ENCODE measurements around the gene OAS2.

Gene OAS2
- long read RNA-seq, donor 1, full-length matches to known transcripts, result 1 of 1 reads
- long read RNA-seq, donor 1, partial matches to known transcripts, result 0 of 1 reads
- long read RNA-seq, donor 1, other reads (novel, unspliced or antisense), result 0 of 1 reads
- long read RNA-seq, donor 2, full-length matches to known transcripts, result 2 of 2 reads
- long read RNA-seq, donor 2, partial matches to known transcripts, result 0 of 2 reads
- long read RNA-seq, donor 2, other reads (novel, unspliced or antisense), result 0 of 2 reads
- long read RNA-seq, donor 3, result 0 reads
- long read RNA-seq, donor 4, full-length matches to known transcripts, result 1 of 1 reads
- long read RNA-seq, donor 4, partial matches to known transcripts, result 0 of 1 reads
- long read RNA-seq, donor 4, other reads (novel, unspliced or antisense), result 0 of 1 reads
- long read RNA-seq, donor 5, partial matches to known transcripts, result 0 of 1 reads
- long read RNA-seq, donor 5, other reads (novel, unspliced or antisense), result 0 of 1 reads
- long read RNA-seq, donor 6, full-length matches to known transcripts, result 1 of 1 reads
- long read RNA-seq, donor 6, partial matches to known transcripts, result 0 of 1 reads
- long read RNA-seq, donor 6, other reads (novel, unspliced or antisense), result 0 of 1 reads
- long read RNA-seq, donor 7, full-length matches to known transcripts, result 1 of 1 reads
- long read RNA-seq, donor 7, partial matches to known transcripts, result 0 of 1 reads
- long read RNA-seq, donor 7, other reads (novel, unspliced or antisense), result 0 of 1 reads
- long read RNA-seq, donor 8, full-length matches to known transcripts, result 3 of 3 reads
- long read RNA-seq, donor 8, partial matches to known transcripts, result 0 of 3 reads
- long read RNA-seq, donor 8, other reads (novel, unspliced or antisense), result 0 of 3 reads

DNA sequence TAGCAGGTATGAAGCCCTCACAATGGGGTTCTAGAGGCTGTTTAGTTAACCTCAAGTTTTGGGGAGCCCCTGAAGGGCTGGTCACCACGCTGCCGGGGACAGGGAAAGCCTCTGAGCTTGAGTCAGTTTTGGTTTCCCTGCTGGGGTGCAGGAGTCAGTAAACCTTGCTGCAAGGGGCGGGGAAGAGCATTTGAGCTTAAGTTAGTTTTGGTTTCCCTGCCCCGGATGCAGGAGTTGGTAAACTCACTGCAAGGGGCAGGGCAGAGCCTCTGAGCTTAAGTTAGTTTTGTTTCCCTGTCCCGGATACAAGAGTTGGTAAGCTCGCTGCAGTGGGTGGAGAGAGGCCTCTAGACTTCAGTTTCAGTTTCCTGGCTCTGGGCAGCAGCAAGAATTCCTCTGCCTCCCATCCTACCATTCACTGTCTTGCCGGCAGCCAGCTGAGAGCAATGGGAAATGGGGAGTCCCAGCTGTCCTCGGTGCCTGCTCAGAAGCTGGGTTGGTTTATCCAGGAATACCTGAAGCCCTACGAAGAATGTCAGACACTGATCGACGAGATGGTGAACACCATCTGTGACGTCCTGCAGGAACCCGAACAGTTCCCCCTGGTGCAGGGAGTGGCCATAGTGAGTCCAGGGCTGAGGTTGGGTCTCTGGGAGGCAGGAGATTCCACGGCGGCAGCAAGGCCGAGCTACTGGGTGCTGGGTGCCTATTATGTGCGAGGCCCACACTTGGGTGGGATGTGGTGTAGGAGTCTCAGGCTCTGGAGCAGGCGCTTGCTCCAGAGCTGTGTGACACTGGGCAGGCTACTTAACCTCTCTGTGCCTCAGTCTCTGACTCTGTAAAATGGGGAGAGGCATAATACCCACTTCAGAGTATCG, at the start of gene OAS2:
TSS of gene OAS2 (plus strand) at position 357 of the 878 bp plus-strand sequence. CDS start at position 447, 90 bp downstream.
- no peak for DNase-seq

- no peak for DNase-seq
These were observed 49.3 kb upstream of the OAS2 start for GRCh38 chr12:112928978-112929377.

DNA sequence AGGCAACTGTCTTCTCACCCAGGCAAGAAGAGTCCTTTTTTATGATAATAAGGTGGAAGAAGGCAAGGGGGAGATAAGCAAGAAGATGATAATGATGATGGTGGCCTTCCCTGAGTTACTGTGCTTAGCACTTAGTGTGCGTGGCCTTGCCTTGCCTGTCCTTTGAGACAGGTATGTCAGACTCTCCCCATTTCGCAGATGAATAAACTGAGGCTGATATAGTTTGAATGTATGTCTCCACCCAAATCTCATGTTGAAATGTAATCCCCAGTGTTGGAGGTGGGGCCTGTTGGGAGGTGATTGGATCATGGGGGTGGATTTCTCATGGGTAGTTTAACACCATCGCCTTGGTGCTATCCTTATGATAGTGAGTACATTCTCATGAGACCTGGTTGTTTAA, 48.6 kb upstream of the OAS2 start:
- no peak for DNase-seq

DNA sequence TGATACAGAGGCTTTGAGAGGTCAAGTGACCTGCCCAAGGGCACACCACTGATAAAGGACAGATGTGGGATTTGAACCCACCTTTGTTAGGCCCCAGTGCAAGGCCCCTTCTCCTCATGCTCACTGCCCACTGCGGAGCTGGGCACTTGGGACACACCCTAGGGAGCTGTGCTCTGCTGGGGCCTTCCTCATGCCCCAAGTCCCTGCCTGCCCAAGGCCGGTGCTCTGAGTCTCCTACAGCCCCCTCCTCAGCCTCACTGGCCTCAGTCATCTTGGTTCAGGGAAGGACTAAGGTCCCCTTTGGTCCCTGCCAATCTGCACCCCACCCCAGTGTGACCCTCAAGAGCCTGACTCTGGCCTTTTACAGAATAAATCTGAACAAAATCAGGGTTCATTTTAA, 48.0 kb upstream of the OAS2 start:
- no peak for DNase-seq

- no peak for DNase-seq
These were observed 45.7 kb upstream of the OAS2 start for GRCh38 chr12:112932485-112933128.

DNA sequence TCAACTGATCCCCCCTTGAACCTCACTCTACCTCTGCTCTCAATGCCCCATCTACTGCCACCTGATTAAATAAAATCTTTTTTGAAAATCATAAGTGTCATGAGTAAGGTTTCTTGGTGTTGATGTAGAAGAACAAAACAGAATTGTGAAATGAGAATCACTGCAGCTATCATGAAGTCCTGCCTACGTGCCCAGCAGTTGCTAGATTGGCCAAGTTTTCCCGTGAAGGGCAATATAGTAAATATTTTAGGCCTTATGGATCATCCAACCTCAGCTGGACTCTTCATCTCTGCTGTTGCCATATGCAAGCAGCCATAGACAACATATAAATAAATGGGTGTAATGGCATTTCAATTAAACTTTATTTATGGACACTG, 45.2 kb upstream of the OAS2 start:
- DNase-seq, result no peak

DNA sequence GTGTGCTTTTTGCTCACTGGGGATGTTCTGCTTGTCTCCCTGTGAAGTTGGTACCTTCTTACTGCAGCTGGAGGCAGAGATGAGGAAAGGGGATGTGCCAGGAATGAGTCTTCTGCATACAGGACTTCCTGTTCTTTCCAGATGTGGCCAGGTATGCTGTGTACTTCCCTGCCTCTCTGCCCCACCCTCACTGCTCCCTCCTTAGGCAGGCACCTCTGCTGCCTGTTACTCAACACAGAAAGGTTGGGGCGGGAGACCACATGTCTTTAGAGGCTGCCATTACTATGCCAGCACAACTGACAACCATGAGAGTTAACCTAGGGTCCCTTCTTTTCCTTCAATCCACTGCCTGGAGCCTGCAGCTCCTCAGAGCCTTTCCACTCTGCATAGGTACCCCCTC, 42.1 kb upstream of the OAS2 start:
- DNase-seq, result no peak

DNA sequence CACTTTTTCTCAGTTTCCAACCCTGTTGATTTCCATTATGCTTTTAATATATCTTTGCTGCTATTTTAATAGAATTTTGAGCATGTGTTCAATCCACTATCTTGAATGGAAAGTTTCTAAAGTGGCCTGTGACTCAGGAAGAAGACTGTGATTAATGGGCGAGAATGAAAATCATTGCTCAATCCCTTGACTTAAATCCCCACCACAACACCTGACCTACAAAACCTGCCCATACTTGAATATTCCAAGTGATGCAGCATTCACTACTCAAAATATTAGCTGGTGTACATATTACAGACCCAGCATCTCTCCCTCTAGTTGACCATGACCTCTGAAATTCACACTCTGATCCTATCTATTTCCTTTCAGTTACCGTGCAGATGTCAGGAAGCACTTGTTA, 41.4 kb upstream of the OAS2 start:
- no peak for DNase-seq

DNA sequence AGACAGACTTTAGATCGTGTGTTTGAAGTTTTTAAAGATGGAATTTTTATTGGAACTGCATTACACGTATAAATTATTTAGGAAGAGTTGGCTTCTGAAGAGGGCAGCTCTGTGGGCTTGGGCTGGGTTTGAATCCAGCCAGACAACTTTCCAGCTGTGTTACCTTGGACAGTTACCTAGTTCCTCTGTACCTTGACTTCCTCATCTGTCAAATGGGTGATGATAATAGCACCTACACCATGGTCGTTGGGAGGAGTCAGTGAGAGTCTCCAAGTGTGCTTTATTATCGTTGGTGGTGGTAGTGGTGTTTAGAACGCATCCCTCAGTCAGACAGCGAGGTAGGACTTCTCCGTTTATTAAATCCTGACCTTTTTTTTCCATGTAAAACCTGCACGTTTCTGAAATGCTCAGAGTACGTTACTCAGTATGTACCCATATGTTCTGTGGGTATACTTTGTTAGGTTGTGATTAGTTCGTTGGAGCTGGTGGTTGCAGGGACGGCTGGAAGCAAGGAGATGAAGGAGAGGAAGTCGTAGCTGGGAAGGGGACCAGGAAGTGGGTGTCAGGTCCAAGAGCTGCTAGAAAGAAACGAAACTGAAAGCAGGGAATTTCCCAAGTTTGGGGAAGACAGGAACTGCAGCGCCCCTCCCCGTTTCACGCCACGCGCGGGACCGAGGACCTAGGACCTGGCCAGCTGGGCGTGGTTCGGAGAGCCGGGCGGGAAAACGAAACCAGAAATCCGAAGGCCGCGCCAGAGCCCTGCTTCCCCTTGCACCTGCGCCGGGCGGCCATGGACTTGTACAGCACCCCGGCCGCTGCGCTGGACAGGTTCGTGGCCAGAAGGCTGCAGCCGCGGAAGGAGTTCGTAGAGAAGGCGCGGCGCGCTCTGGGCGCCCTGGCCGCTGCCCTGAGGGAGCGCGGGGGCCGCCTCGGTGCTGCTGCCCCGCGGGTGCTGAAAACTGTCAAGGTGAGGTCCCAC, 40.3 kb upstream of the OAS2 start, which contains the start of gene OAS3:
TSS of gene OAS3 (plus strand) at position 734 of the 979 bp plus-strand sequence. CDS start at position 791, 57 bp downstream.
- peak; percentile 81 for DNase-seq

GRCh38 chr12:112938751-112939150, 39.6 kb upstream of the OAS2 start:
- DNase-seq, result no peak

GRCh38 chr12:112939761-112940381, 38.4 kb upstream of the OAS2 start:
- no peak for DNase-seq

GRCh38 chr12:112941528-112942335, 36.6 kb upstream of the OAS2 start:
- no peak for DNase-seq

DNA sequence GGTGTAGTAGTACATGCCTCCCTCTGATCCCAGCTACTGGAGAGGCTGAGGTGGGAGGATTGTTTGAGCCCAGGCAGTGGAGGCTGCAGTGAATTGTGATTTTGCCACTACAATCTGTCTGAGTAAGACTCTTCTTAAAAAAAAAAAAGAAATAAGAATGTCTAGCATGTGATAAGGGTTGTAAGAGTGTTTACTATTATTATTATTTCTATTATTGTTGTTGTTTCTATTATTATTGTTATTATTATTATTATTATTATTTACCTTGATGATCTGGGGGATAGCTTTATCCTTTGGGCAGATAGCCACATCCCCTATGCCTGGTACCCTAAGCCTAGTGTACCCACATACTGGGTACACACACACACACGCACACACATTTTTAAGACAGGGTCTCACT, 35.7 kb upstream of the OAS2 start:
- DNase-seq, result no peak

- DNase-seq, result no peak
These were observed 34.2 kb upstream of the OAS2 start for GRCh38 chr12:112944024-112944690.

DNA sequence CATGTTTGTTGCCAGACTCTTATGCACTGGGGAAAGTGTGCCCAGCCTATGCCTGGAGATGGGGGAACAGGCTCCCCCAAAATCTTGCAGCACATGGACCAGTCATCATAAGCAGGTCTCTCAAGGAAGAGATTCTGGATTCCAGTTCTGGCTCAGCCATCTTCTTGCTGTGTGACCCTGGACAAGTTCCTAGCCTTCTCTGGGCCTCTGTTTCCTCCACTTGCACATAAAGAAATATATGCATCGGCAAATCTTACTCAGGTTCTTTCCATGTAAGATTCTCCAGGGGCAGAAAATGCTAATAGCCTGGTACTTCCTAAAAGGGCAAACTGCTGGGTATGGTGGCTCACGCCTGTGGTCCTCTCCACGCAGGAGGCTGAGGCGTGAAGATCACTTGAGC, 32.8 kb upstream of the OAS2 start:
- no peak for DNase-seq

DNA sequence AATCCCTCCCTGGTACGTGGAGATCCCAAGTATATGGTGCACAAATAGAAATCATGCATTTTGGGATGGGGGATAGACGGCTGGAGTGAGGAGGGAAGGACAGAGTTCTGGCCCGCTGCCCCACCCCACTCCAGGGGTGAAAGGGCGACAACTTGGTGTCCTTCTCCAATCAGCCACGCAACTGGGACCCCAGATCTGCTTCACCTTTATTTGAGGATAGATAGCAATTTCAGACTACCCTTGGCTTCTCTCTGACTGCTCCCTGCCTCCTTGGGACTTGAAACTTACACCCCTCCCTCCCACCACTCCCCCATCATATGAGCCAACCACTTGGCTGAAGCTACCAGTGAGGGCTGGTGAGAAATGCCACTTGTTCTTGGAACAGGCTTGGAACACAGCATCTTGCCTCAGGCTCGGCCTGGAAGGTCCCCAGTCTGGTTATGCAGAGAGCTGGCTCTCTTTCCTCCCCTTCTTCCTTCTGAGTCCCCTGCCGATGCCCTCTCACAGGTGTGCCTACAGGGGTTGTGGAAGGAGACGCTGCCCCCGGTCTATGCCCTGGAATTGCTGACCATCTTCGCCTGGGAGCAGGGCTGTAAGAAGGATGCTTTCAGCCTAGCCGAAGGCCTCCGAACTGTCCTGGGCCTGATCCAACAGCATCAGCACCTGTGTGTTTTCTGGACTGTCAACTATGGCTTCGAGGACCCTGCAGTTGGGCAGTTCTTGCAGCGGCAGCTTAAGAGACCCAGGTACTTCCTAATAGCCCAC, 31.9 kb upstream of the OAS2 start:
- no peak for DNase-seq

GRCh38 chr12:112947314-112947713, 31.0 kb upstream of the OAS2 start:
- no peak for DNase-seq

- DNase-seq, result no peak
These were observed 30.6 kb upstream of the OAS2 start for GRCh38 chr12:112947761-112948160.

Data from right kidney (tissue), 9 donors.